Measurements from ENCODE around the gene TNKS2. TPM values are rescaled to one million over a fixed set of nuclear protein-coding genes. Genes with fewer than 3 reads are reported as not detected.
"Not testable (repeated sequence)": the region's sequence is repeated elsewhere in the genome, so short reads cannot be mapped to it uniquely, and the experiment has no call there.

The TNKS2 gene
- 30.0 and 30.2 TPM in 2 replicates for total RNA-seq

DNA sequence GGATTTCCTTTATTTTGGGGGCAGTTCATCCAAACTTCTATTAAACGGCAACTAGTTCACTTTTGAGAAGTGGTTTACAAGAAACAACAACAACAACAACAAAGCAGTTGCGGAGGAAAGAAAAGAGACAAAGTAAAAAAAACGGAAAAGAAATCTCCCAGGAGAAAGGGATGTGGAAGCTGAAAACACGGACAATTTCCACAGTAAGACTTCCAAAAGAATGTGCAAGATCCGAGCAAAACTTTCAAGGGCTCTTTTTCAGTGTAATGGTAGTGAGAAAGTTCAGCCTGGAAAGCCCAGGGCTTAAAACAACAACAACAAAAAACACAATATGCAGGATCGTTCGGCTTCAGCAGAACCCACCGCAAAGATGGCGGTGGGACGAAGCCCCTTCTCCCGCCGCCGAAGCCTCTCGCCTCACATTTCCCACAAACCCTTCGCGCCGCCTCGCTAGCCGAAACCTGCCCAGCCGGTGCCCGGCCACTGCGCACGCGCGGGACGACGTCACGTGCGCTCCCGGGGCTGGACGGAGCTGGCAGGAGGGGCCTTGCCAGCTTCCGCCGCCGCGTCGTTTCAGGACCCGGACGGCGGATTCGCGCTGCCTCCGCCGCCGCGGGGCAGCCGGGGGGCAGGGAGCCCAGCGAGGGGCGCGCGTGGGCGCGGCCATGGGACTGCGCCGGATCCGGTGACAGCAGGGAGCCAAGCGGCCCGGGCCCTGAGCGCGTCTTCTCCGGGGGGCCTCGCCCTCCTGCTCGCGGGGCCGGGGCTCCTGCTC lies at the start of gene TNKS2:
TNKS2 (plus strand) TSS at position 553 of the 775 bp plus-strand sequence. CDS start 265 bp downstream, outside the sequence.
- intact Hi-C loops (cut with micrococcal nuclease), result loop anchor here (1.0 to 10.0 kb wide), 9 partner anchors 111 to 1697 kb away; partner anchors contain the start of genes BTAF1, CEP55, CPEB3 and FGFBP3

DNA sequence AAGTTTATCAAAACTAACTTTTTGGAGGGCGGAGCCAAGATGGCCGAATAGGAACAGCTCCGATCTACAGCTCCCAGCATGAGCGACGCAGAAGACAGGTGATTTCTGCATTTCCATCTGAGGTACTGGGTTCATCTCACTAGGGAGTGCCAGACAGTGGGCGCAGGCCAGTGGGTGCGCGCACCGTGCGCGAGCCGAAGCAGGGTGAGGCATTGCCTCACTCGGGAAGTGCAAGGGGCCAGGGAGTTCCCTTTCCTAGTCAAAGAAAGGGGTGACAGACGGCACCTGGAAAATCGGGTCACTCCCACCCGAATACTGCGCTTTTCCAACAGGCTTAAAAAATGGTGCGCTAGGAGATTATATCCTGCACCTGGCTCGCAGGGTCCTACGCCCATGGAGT lies 48.6 kb upstream of the TNKS2 start:
- intact Hi-C loops (cut with micrococcal nuclease), result not testable (repeated sequence)

DNA sequence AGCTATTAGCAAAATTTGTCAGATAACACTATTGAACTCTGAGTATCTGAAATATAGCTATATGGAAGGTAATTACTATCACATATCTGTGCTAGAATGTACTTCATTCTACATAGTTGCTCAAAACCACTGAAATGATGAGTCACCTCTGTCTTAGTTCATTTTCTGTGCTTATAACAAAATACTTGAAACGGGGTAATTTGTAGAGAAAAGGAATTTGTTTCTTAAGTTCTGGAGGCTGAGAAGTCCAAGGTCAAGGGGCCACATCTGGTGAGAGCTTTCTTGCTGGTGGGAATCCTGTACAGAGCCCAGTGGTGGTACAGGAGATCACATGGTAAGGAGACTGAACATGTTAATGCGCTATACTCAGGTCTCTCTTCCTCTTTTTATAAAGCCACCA lies 41.9 kb upstream of the TNKS2 start:
- intact Hi-C loops (cut with micrococcal nuclease), result no loop called here

DNA sequence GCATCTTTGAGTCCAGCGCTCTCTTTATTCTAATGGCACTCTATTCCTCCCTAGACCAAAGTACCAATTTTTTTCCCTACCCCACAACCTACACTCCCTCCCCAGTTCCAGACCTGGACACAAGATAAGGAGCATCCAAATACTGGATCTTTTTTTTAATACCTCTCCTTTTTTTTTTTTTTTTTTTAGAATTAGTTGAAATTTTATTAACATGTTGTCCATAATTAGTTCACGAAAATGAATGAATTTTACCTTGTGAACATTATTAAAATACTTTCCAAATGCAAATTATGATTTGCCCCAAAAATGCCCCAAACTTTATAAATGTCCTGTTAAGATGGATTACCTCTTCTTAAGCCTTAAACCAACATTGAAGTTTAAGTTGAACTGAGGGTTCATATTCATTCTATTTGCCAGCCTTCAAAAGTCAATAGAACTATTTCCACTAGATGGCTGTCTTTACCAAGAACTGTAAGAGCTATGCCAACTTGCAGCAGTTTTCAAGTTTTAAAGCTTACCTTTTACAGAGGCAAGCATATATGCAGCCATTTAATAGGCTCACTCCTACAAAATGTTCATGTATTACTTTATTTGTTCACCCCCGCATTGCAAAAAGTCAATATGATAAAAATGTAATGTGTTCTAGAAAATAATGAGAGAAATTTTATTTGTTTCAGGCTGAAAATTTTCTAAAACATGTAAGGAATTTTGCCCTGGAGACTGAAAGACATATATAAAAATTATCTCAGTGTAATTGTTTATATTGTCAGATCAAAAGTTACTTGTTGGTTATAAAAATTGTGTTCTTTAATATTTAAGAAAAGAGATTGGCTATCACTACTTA lies 39.7 kb upstream of the TNKS2 start:
- intact Hi-C loops (cut with micrococcal nuclease), result loop anchor here (1.0 to 2.0 kb wide), 2 partner anchors 155 to 676 kb away; no protein-coding TSS in a partner anchor

DNA sequence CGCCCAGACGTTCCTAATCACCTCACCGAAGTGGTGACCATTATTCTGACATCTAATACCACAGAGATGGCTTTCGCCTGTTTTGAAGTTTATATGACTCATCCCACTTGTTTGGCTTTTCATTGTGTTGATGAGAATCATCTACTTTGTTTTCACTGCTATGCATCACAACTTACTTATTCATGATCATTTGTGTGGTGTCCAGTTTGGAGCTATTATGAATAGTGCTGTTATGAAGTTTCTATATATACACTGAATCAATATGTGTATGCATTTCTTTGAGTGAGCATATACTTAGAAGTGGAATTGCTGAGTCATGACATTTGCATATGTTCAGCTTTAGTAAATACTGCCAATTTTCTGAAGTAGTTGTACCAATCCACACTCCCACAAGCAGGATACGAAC lies 38.6 kb upstream of the TNKS2 start:
- intact Hi-C loops (cut with micrococcal nuclease), result loop anchor here (2.0 kb wide), 1 partner anchor 675 kb away; no protein-coding TSS in a partner anchor

DNA sequence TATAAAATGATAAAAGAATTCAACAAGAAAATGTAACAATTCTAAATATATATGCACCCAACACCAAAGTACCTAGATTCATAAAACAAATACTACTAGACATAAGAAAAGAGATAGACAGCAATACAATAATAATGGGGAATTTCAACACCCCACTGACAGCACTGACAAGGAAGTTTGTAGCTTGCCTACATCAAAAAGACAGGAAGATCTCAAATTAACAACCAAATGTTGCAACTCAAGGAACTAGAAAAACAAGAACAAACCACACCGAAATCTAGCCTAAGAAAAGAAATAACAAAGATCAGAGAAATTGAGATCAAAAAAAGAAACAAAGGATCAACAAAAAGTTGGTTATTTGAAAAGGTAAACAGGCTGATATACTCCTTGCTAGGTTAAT lies 36.5 kb upstream of the TNKS2 start:
- intact Hi-C loops (cut with micrococcal nuclease), result no loop called here

DNA sequence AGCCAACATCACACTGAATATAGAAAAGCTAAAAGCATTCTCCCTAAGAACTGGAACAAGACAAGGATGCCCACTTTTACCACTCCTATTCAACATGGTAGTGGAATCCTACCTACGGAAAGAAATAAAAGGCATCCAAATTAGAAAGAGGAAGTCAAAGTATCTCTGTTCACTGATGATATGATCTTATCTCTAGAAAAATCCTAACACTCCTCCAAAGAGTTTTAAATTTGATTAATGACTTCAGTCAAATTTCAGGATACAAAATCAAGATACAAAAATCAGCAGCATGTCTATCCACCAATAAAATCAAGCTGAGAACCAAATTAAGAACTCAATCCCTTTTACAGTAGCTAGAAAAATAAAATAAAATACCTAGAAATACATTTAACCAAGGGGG lies 35.3 kb upstream of the TNKS2 start:
- intact Hi-C loops (cut with micrococcal nuclease), result no loop called here

DNA sequence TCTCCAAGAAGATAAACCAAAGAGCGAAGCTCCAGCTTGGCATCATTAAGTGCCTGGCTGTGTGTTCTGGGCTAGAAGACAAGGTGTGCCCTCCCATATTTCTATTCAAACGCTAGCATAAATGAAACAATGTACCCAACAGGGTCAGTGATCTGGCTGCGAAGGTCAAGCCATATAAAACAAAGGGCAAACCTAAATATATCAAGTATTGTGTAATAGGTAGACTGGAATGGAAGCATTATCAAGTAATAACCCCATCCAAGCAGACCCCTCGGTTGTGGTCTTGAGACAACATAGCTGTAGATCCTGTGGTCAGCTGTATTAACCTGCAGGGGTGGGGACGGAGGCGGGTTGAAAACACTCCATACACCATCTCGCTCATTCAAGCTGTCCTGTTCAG lies 31.6 kb upstream of the TNKS2 start:
- intact Hi-C loops (cut with micrococcal nuclease), result no loop called here

DNA sequence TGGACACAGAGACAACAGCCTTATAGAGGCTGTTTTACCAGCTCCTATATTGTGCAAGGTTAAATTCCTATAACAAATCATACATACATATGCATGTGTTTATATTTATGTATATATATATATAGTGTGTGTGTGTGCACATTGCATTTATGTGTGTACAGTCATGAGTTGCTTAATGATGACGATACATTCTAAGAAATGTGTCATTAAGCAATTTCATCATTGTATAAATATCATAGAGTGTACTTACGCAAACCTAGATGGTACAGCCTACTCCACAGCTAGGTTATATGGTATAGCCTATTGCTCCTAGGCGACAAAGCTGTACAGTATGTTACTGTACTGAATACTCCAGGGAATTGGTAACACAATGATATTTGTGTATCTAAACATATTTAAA lies 30.1 kb upstream of the TNKS2 start:
- intact Hi-C loops (cut with micrococcal nuclease), result no loop called here

DNA sequence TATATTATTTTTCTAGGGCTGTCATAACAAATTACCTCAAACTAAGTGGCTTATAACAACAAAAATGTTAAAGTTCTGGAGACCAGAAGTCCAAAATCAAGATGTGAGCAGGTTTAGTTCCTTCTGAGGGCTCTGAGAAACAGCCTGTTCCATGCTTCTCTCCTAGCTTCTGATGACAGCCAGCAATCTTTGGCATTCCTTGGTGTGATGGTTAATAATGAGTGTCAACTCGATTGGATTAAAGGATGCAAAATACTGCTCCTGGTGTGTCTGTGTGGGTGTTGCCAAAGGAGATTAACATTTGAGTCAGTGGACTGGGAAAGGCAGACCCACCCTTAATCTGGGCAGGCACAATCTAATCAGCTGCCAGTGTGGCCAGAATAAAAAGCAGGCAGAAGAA lies 26.3 kb upstream of the TNKS2 start:
- intact Hi-C loops (cut with micrococcal nuclease), result no loop called here

DNA sequence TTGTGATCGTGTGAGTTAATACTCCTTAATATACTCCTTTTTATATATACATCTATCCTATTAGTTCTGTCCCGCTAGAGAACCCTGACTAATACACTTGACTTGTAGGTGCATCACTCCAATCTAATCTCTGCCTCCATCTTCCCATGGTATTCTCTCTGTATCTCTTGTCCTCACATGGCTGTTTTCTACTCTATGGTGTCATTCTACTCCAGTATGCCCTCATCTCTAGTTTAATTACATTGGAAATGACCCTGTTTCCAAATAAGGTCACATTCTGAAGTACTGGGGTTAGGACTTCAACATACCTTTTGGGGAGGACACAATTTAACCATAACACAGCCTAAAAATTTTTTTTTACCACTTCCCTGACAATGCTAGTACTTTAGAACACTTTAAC lies 25.8 kb upstream of the TNKS2 start:
- intact Hi-C loops (cut with micrococcal nuclease), result no loop called here

DNA sequence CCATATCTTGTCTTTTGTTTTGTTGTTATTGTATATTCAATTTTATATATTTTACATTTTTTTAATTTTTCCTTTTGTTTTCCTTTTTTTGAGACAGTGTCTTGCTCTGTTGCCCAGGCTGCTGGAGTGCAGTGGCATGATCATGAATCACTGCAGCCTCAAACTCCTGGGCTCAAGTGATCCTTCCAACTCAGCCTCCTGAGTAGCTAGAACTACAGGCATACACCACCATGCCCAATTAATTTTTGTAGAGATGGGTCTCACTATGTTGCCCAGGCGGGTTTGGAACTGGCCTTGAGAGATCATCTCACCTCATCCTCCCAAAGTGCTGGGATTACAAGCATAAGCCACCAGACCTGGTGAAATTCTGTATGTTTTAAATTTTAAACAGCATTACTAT lies 25.4 kb upstream of the TNKS2 start:
- intact Hi-C loops (cut with micrococcal nuclease), result no loop called here

DNA sequence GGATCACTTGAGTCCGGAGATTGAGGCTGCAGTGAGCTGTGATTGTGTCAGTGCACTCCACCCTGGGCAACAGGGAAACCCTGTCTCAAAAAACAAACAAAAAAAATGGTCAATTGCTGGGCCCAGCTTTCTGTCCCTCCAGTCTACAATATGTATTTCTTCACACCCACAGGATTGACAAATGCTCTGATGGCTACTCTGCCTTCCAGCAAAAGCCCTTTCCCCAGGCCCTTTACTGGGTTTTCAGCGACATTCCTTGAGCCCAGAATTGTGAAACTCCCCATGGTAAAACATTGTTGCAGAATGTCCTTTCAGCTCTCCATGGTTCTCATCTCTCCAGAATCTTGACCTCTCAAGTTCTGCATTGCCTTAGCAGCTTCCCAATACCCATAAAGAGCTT lies 23.7 kb upstream of the TNKS2 start:
- intact Hi-C loops (cut with micrococcal nuclease), result no loop called here

DNA sequence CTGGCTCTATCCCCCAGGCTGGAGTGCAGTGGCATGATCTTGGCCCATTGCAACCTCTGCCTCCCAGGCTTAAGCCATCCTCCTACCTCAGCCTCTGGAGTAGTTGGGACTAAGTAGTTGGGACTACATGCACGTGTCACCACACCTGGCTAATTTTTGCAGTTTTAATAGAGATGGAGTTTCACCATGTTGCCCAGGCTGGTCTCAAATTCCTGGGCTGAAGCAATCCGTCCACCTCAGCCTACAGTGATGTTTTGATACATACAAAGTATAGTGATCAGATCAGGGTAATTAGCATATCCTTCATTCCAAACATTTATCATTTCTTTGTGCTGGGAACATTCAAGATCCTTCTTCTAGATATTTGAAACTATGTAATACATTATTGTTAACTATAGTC lies 22.5 kb upstream of the TNKS2 start:
- intact Hi-C loops (cut with micrococcal nuclease), result no loop called here

DNA sequence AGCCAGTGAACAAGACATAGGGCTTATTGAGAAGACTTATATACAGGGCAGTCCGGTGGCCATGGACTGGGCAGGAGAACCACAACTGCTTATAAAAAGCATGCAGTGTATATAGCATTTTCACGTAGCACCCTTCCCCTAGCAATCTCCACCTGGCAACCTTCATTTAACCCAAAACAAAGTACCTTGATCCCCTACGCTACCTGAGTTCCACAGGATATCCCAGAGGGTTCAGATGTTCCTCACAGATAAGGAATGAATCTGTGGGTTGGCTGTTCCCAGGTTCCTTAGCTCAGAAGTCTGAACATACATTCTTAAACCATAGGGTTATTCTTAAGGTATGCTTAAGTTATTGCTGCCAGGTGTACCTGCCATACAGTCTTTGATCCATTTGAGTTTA lies 22.0 kb upstream of the TNKS2 start:
- intact Hi-C loops (cut with micrococcal nuclease), result no loop called here

DNA sequence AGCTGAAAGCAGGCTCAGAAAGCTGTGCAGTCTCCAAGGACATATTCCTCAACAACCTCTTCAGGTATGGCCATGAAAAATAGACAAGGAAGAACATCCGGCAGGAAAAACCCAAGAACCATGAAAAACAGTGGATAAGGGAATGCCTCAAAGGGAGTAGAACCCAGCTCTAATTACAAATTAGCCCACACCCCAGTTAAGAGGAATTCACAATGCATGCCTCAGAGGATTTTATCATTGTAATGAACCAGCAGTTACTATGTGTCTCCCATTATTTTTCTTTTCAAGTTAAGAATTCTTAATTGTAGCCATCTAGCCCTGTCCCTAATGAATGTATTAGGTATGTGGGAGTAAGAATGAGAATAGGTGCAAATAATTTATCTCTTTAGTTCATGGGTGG lies 19.7 kb upstream of the TNKS2 start:
- intact Hi-C loops (cut with micrococcal nuclease), result no loop called here

DNA sequence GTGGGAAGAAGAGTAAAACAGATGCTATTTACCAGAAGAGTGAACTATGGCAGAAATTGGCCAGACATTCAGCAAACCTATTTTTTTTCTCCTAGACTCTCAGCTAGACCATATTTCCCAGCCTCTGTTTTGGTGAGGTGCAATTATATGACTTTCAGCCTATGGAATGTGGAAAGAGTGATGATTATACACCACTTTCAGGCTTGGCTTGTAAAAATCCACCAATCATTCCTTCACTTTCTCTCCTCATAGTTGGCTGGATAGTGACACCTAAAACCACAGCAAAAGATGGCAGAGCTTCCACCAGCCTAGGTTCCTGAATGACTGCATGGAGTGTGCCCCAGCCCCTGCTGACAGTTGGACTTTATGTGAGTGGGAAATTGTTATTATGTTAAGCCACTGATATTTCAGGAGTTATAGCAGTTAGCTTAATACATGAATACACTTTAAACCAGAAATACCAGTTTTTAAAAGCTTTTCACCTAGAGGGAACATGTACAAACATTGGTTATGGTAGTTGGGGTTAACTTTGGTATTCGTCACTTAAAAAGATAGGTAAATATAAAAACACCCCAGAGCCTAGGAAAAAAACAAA lies 19.1 kb upstream of the TNKS2 start:
- intact Hi-C loops (cut with micrococcal nuclease), result no loop called here

DNA sequence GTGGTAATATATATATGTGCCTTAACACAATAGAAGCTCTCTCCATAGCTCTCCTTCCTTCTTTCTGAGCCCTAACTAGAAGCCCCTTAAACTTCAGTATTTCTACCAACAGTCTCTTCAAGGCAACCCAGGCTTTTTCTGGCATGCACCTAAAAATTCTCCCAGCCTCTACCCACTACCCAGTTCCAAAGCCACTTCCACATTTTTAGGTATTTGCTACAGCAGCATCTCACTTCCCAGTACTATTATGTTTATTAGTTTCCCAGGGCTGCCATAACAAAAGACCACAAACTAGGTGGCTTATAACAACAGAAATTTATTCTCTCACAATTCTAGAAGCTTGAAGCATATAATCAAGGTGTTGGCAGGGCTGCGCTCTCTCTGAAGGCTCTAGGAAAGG lies 15.7 kb upstream of the TNKS2 start:
- intact Hi-C loops (cut with micrococcal nuclease), result no loop called here

DNA sequence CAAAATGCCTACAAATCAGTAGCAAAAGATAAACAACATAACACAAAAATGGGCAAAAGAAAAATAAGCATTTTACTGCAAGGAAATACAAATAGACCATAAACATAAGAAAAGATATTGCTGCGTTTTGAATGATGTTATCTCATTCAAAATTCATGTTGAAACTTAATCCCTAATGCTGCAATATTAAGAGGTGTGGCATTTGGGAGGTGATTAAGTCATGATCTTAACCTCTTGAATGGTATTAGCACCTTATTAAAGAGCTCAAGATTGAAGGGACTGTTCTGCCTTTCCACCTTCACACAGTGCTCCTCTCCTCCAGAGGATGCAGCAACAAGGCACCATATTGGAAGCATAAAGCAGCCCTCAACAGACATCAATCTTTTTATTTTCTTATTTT lies 12.4 kb upstream of the TNKS2 start:
- intact Hi-C loops (cut with micrococcal nuclease), result no loop called here

DNA sequence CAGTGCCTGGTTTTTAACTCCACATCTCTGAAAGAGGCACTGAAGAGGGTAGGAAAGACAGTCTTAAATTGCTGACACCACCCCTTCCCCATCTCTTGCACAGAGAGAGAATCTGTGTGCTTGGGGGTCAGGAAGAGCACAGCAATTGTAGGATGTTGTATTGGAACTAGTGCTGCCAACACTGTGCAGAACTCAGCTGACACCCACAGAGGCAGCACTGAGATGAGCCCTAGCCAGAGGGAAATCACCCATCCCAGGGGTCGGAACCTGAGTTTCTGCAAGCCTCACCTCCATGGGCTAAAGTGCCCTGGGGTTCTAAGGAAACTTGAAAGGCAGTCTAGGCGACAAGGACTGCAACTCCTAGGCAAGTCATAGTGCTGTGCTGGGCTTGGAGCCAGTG lies 11.0 kb upstream of the TNKS2 start:
- intact Hi-C loops (cut with micrococcal nuclease), result no loop called here

DNA sequence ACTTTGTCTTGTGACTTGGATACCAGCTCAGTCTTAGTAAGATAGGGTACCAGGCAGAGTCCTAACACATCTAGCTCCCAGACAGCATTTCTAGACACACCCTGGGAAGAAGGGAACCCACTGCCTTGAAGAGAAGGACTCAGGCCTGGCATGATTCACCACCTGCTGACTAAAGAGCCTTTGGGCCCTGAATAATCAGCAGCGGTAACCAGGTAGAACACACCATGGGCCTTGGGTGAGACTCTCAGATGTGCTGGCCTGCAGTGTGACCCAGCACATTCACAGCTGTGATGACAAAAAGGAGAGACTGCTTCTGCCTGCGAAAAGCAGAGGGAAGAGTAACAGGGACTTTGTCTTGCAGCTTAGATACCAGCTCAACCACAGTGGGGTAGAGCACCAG lies 10.4 kb upstream of the TNKS2 start:
- intact Hi-C loops (cut with micrococcal nuclease), result no loop called here

DNA sequence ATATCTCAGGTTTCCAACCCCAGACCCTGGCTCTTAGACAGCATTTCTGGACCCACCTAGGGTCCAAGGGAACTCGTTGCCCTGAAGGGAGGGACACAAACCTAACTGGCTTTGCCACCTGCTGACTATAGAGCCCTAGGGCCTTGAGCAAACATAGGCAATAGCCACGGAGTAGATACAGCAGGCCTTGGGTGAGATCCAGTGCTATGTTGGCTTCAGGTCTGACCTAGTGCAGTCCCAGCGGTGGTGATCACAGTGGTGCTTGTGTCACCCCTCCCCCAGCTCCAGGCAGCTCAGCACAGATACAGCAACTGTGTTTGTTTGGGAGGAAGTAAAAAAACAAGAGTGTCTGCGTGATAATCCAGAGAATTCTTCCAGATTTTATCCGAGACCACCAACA lies 9.7 kb upstream of the TNKS2 start:
- intact Hi-C loops (cut with micrococcal nuclease), result no loop called here
